Measurements from ENCODE around the gene OR51B4.

DNA sequence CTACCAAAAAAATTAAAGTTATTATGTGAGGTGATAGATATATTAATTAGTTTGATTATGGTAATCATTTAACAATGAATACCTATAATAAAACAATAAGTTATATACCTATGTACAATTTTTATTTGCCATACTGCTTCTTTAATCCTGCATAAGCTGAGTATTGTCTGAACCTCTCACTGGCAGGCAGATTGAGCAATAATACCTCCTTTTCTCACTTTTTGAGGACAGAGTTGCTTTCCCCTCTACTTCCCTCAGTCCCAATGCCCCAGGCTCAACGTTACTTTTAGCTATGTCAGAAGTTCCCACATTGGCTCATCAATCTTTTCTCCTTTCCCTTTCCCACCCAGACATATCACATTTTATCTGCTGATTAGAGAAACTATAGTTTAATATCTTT, 47.8 kb upstream of the OR51B4 start:
- TF ChIP-seq, protein P1, sequence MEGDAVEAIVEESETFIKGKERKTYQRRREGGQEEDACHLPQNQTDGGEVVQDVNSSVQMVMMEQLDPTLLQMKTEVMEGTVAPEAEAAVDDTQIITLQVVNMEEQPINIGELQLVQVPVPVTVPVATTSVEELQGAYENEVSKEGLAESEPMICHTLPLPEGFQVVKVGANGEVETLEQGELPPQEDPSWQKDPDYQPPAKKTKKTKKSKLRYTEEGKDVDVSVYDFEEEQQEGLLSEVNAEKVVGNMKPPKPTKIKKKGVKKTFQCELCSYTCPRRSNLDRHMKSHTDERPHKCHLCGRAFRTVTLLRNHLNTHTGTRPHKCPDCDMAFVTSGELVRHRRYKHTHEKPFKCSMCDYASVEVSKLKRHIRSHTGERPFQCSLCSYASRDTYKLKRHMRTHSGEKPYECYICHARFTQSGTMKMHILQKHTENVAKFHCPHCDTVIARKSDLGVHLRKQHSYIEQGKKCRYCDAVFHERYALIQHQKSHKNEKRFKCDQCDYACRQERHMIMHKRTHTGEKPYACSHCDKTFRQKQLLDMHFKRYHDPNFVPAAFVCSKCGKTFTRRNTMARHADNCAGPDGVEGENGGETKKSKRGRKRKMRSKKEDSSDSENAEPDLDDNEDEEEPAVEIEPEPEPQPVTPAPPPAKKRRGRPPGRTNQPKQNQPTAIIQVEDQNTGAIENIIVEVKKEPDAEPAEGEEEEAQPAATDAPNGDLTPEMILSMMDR (IDR thresholded peaks at IDR 0.05): no peak
- no peak for TF ChIP-seq EZH2 (IDR thresholded peaks at IDR 0.05)
